HEK293 (cell line): ENCODE measurements around the gene NRG2.

Experiments used
- CTCF ChIP-seq: fragments of 450-650 bp; formaldehyde crosslinking; IDR thresholded peaks from 2 replicates; pipeline ENCODE4 v1.5.1; 2016; ENCODE audit warnings: missing biosample characterization, missing genetic modification characterization
- KLF10 ChIP-seq: fragments of 450-650 bp; IDR thresholded peaks from 2 replicates; pipeline ENCODE4 v1.5.1; 2018; ENCODE audit warnings: missing biosample characterization, mild to moderate bottlenecking, missing genetic modification characterization
- REST ChIP-seq: fragments of 450-650 bp; formaldehyde crosslinking; IDR thresholded peaks from 2 replicates; pipeline ENCODE4 v1.5.1; 2016; ENCODE audit warnings: missing biosample characterization, missing genetic modification characterization
- YY1 ChIP-seq: fragments of 450-650 bp; formaldehyde crosslinking; IDR thresholded peaks from 2 replicates; pipeline ENCODE4 v1.5.1; 2018; ENCODE audit warnings: missing biosample characterization, missing genetic modification characterization
- ZNF433 ChIP-seq: fragments of 450-650 bp; formaldehyde crosslinking; IDR thresholded peaks from 2 replicates; pipeline ENCODE4 v1.5.1; 2016; ENCODE audit warnings: missing biosample characterization, missing genetic modification characterization, low read depth
- ZNF488 ChIP-seq: fragments of 450-650 bp; formaldehyde crosslinking; IDR thresholded peaks from 2 replicates; pipeline ENCODE4 v1.5.1; 2016; ENCODE audit warnings: missing biosample characterization, missing genetic modification characterization
- ZNF777 ChIP-seq: fragments of 450-650 bp; formaldehyde crosslinking; IDR thresholded peaks from 2 replicates; pipeline ENCODE4 v1.5.1; 2017; ENCODE audit warnings: missing biosample characterization, missing genetic modification characterization, borderline replicate concordance
- ZSCAN4 ChIP-seq: fragments of 450-650 bp; formaldehyde crosslinking; IDR thresholded peaks from 2 replicates; pipeline ENCODE4 v1.5.1; 2017; ENCODE audit warnings: missing biosample characterization, missing genetic modification characterization

- TF ChIP-seq CTCF (tag by site-specific recombination) (no peak), ZNF488 (tag by site-specific recombination) (no peak), ZNF777 (tag by site-specific recombination) (no peak), ZSCAN4 (tag by site-specific recombination) (no peak), YY1 (tag by site-specific recombination) (no peak), ZNF433 (tag by site-specific recombination) (no peak), REST (no peak), KLF10 (tag by site-specific recombination) (no peak)
These were observed 230.0 kb downstream of the NRG2 start for GRCh38 chr5:139812836-139813805.
